Measurements from ENCODE around the gene CDX1.

DNA sequence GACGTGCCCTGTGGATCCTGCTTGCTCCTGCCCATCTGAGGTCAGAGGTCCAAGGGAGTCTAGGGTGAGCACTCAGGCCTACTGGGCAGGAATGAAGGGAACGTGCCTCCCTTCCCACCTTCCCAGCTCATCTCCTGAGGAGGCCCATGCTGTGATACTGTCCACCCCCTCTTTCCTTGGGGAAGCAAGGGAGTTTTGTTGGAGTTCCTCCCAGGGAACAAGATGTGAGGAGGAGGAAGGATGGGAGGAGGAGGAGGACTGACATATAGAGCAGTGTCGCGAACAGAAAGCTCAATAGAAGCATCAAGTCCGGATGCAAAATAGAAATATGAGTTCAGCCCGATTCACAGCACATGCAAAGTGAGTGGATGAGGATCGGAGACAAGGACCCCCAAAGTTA lies 64.3 kb downstream of the CDX1 start:
- TF ChIP-seq, protein P1, sequence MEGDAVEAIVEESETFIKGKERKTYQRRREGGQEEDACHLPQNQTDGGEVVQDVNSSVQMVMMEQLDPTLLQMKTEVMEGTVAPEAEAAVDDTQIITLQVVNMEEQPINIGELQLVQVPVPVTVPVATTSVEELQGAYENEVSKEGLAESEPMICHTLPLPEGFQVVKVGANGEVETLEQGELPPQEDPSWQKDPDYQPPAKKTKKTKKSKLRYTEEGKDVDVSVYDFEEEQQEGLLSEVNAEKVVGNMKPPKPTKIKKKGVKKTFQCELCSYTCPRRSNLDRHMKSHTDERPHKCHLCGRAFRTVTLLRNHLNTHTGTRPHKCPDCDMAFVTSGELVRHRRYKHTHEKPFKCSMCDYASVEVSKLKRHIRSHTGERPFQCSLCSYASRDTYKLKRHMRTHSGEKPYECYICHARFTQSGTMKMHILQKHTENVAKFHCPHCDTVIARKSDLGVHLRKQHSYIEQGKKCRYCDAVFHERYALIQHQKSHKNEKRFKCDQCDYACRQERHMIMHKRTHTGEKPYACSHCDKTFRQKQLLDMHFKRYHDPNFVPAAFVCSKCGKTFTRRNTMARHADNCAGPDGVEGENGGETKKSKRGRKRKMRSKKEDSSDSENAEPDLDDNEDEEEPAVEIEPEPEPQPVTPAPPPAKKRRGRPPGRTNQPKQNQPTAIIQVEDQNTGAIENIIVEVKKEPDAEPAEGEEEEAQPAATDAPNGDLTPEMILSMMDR (IDR thresholded peaks at IDR 0.05; ENCODE audit: low read depth, low read length), result no peak
- no peak for TF ChIP-seq POLR2A (IDR thresholded peaks at IDR 0.05; ENCODE audit: extremely low read depth, insufficient read length)
- TF ChIP-seq, protein P2, sequence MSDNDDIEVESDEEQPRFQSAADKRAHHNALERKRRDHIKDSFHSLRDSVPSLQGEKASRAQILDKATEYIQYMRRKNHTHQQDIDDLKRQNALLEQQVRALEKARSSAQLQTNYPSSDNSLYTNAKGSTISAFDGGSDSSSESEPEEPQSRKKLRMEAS (IDR thresholded peaks at IDR 0.05; ENCODE audit: low read depth, low read length), result no peak
- TF ChIP-seq MYC (IDR thresholded peaks at IDR 0.05; ENCODE audit: low read depth, low read length), result no peak

Data from NB4 (cell line).